Neural crest cell (in vitro differentiated cells): ENCODE data around the gene SLC12A6. TPM values are rescaled to one million over a fixed set of nuclear protein-coding genes. Genes with fewer than 3 reads are reported as not detected.
"Not testable (repeated sequence)": the region's sequence is repeated elsewhere in the genome, so short reads cannot be mapped to it uniquely, and the experiment has no call there.

Experiments
- DNase-seq: peaks from one replicate; pipeline ENCODE4 v3.0.0; 2021; ENCODE audit warnings: low read depth, mixed read lengths, low spot score
- H3K27ac Mint-ChIP-seq: one replicate; pipeline ENCODE4 v1.8.0; 2021; ENCODE audit warnings: mild to moderate bottlenecking, mixed read lengths; ENCODE audit not compliant: unreplicated experiment
- H3K27me3 Mint-ChIP-seq: 2 replicates; pipeline ENCODE4 v1.8.0; 2021; ENCODE audit warnings: low read depth, mild to moderate bottlenecking, mixed read lengths
- H3K36me3 Mint-ChIP-seq: 2 replicates; pipeline ENCODE4 v1.8.0; 2021; ENCODE audit warnings: low read depth, mild to moderate bottlenecking, mixed read lengths
- H3K4me1 Mint-ChIP-seq: 2 replicates; pipeline ENCODE4 v1.8.0; 2021; ENCODE audit warnings: mixed read lengths
- H3K4me3 Mint-ChIP-seq: one replicate; pipeline ENCODE4 v1.8.0; 2021; ENCODE audit warnings: mild to moderate bottlenecking, mixed read lengths
- H3K9me3 Mint-ChIP-seq: 2 replicates; pipeline ENCODE4 v1.8.0; 2021; ENCODE audit warnings: mixed read lengths
- microRNA-seq: library from miRNA; unstranded; fragments of <30 nt; microRNA quantifications from one replicate; pipeline ENCODE4, GENCODE V29; 2020
- total RNA-seq: library from RNA; stranded (reverse); gene quantifications from 2 replicates; pipeline ENCODE4 v1.2.1, GENCODE V29; 2021
- TF ChIP-seq, protein P1 (sequence below): fragments of 200-600 bp; sonication (generic); conservative IDR thresholded peaks from 2 replicates; pipeline ENCODE4 v1.5.0; 2021; ENCODE audit warnings: antibody characterized with exemption, mild to moderate bottlenecking

SLC12A6 gene
- total RNA-seq, 1 donor from 2014 or later: 10.9 TPM

DNA sequence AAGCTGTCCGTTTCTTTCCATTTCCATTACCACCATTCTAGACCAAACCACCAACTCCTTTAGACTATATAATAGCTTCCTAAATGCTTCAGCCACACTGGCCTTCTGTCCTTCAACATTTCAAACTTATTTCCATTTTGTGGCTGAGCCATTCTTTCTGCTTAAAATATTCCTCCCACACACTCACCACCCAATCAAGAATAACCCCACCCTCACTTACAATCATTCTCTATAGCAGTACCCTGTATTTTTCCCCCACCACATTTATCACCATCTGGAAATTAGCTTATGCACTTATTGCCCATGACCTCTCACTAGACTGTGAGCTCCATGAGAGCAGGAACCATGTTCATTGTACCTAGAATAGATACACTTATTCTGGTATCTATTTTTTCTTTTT lies 134.3 kb downstream of the SLC12A6 start:
- no peak overlapping the region for H3K27ac Mint-ChIP-seq
- peaks cover 13% of the 10 kb centered on the region for H3K4me1 Mint-ChIP-seq
- H3K27me3 Mint-ChIP-seq: no peaks in the 10 kb centered on the region
- H3K36me3 Mint-ChIP-seq: peaks cover 26% of the 10 kb centered on the region
- TF ChIP-seq, protein P1, sequence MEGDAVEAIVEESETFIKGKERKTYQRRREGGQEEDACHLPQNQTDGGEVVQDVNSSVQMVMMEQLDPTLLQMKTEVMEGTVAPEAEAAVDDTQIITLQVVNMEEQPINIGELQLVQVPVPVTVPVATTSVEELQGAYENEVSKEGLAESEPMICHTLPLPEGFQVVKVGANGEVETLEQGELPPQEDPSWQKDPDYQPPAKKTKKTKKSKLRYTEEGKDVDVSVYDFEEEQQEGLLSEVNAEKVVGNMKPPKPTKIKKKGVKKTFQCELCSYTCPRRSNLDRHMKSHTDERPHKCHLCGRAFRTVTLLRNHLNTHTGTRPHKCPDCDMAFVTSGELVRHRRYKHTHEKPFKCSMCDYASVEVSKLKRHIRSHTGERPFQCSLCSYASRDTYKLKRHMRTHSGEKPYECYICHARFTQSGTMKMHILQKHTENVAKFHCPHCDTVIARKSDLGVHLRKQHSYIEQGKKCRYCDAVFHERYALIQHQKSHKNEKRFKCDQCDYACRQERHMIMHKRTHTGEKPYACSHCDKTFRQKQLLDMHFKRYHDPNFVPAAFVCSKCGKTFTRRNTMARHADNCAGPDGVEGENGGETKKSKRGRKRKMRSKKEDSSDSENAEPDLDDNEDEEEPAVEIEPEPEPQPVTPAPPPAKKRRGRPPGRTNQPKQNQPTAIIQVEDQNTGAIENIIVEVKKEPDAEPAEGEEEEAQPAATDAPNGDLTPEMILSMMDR: no peak
- peaks cover 5% of the 10 kb centered on the region for H3K9me3 Mint-ChIP-seq
- H3K4me3 Mint-ChIP-seq: peak overlapping the region; percentile 11
- no peak for DNase-seq

DNA sequence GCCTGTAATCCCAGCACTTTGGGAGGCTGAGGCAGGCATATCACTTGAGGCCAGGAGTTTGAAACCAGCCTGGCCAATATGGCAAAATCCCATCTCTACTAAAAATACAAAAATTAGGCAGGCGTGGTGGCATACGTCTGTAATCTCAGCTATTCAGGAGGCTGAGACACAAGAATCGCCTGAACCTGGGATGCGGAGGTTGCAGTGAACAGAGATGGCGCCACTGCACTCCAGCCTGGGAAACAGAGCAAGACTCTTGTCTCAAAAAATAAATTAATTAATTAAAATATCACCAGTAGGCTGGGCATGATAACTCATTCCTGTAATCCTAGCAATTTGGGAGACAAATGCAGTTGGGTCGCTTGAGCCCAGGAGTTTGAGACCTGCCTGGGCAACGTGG lies 144.3 kb downstream of the SLC12A6 start:
- H3K9me3 Mint-ChIP-seq, DNase-seq, H3K4me3 Mint-ChIP-seq, H3K27ac Mint-ChIP-seq, H3K4me1 Mint-ChIP-seq, H3K27me3 Mint-ChIP-seq: not testable (repeated sequence)
- peaks cover 18% of the 10 kb centered on the region for H3K36me3 Mint-ChIP-seq

GRCh38 chr15:34188711-34189110 lies 148.9 kb downstream of the SLC12A6 start:
- H3K4me1 Mint-ChIP-seq: peaks cover 4% of the 10 kb centered on the region
- no peak overlapping the region for H3K27ac Mint-ChIP-seq
- peaks cover 4% of the 10 kb centered on the region for H3K9me3 Mint-ChIP-seq
- no peak for DNase-seq
- no peak overlapping the region for H3K4me3 Mint-ChIP-seq
- TF ChIP-seq, protein P1: no peak
- H3K36me3 Mint-ChIP-seq: peaks cover 27% of the 10 kb centered on the region
- no peaks in the 10 kb centered on the region for H3K27me3 Mint-ChIP-seq

GRCh38 chr15:34185666-34186065 lies 151.9 kb downstream of the SLC12A6 start:
- peaks cover 4% of the 10 kb centered on the region for H3K9me3 Mint-ChIP-seq
- DNase-seq: no peak
- peaks cover 4% of the 10 kb centered on the region for H3K4me1 Mint-ChIP-seq
- TF ChIP-seq, protein P1: no peak
- H3K27ac Mint-ChIP-seq: peak overlapping the region; percentile 7
- no peaks in the 10 kb centered on the region for H3K27me3 Mint-ChIP-seq
- peaks cover 30% of the 10 kb centered on the region for H3K36me3 Mint-ChIP-seq
- no peak overlapping the region for H3K4me3 Mint-ChIP-seq

DNA sequence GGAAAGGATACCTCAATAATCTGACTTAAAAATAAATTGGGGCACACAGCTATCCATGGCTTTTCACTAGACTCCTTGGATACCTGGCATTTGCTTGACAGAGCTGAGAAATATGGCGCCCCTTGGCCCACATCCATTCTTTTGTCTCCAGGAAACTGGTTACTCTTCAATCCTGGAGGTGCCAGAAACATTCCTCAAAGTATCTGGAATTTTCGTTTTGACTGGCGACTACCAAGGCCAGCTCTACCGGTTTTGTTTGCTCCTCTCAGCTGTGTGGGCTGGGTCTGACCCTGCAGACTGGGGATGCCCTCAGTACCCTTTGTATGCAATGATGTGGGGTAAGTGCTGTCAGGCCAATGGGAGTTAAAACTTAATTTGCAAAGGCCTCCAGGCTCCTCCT lies 154.6 kb downstream of the SLC12A6 start:
- Mint-ChIP-seq H3K36me3 (peaks cover 32% of the 10 kb centered on the region), H3K27ac (no peak overlapping the region), H3K4me1 (no peaks in the 10 kb centered on the region), H3K27me3 (no peaks in the 10 kb centered on the region), H3K4me3 (no peak overlapping the region), H3K9me3 (peaks cover 2% of the 10 kb centered on the region)
- TF ChIP-seq, protein P1: no peak
- DNase-seq: no peak

Small RNA genes lying within 50 kb of the gene (microRNA-seq; reads per million reads assigned to microRNA genes)
- gene MIR1233-1: not detected

Other genes with a start within 250 kb of the SLC12A6 start
- gene EMC7, start 235.9 kb downstream of the SLC12A6 start, total RNA-seq: 29.8 and 30.9 TPM in 2 replicates
- 1.9 TPM in 2 replicates for gene PGBD4, start 235.7 kb downstream of the SLC12A6 start, total RNA-seq
- gene KATNBL1, start 127.7 kb downstream of the SLC12A6 start, total RNA-seq: 56.3 and 66.0 TPM in 2 replicates
- gene EMC4, start 112.8 kb downstream of the SLC12A6 start, total RNA-seq: 112 and 114 TPM in 2 replicates
- 181 and 191 TPM in 2 replicates for gene NOP10, start 5.4 kb upstream of the SLC12A6 start, total RNA-seq
- not detected in 2 replicates for gene NUTM1, start 5.5 kb upstream of the SLC12A6 start, total RNA-seq
- 57.3 and 59.7 TPM in 2 replicates for gene LPCAT4, start 29.4 kb upstream of the SLC12A6 start, total RNA-seq
- 93.4 and 104 TPM in 2 replicates for gene GOLGA8A, start 100.0 kb upstream of the SLC12A6 start, total RNA-seq
- 45.9 and 52.2 TPM in 2 replicates for gene GOLGA8B, start 245.9 kb upstream of the SLC12A6 start, total RNA-seq